IPS DF 6.9 (cell line): Measurements from ENCODE around the gene MED8.
A peak's percentile ranks its signal among the peaks of the same experiment; 100 is the strongest.
"Not testable (repeated sequence)": the region's sequence is repeated elsewhere in the genome, so short reads cannot be mapped to it uniquely, and the experiment has no call there.

Experiments
- DNase-seq: peaks from one replicate; pipeline ENCODE4 v3.0.0-alpha.2; 2013; ENCODE audit warnings: low read depth, low spot score
- H3K27ac ChIP-seq: one replicate; pipeline ENCODE4 v1.5.1; 2013; ENCODE audit warnings: low read length, control low read depth
- H3K27me3 ChIP-seq: 2 replicates; pipeline ENCODE4 v1.6.1; 2013; ENCODE audit warnings: mild to moderate bottlenecking, low read length; ENCODE audit not compliant: control insufficient read depth, insufficient read depth
- H3K36me3 ChIP-seq: 2 replicates; pipeline ENCODE4 v1.6.1; 2013; ENCODE audit warnings: low read length; ENCODE audit not compliant: control insufficient read depth, insufficient read depth
- H3K4me1 ChIP-seq: 2 replicates; pipeline ENCODE4 v1.6.1; 2013; ENCODE audit warnings: low read length; ENCODE audit not compliant: control insufficient read depth, insufficient read depth
- H3K4me3 ChIP-seq: 2 replicates; pipeline ENCODE4 v1.5.1; 2013; ENCODE audit warnings: mild to moderate bottlenecking, low read length
- H3K9me3 ChIP-seq: 2 replicates; pipeline ENCODE4 v1.6.1; 2013; ENCODE audit warnings: low read length, inconsistent platforms; ENCODE audit not compliant: control insufficient read depth, insufficient read depth
- WGBS: extraction: QIAGEN DNeasy Blood & Tissue Kit; methylation state at CpG from one replicate; pipeline ENCODE4 v1.1.7; 2013; ENCODE audit warnings: mixed read lengths, missing lambda C conversion rate; ENCODE audit not compliant: insufficient read length, insufficient coverage; 5-methylcytosine and 5-hydroxymethylcytosine counted together

The MED8 gene

GRCh38 chr1:43382027-43382779 is 7.4 kb downstream of the MED8 start:
- Histone ChIP-seq H3K27me3 (no peaks in the 10 kb centered on the region), H3K4me1 (peaks cover 1% of the 10 kb centered on the region; the same call in 1 of the 2 replicates), H3K36me3 (peaks cover 20% of the 10 kb centered on the region; the same call in 1 of the 2 replicates), H3K27ac (no peak overlapping the region), H3K4me3 (no peak overlapping the region), H3K9me3 (no peaks in the 10 kb centered on the region)
- DNase-seq = no peak
- no CpG with 5 or more reads among the region's 6 CpGs for WGBS

- no CpG with 5 or more reads among the region's 3 CpGs for WGBS
- DNase-seq = no peak
- Histone ChIP-seq H3K36me3 (peaks cover 18% of the 10 kb centered on the region; the same call in 1 of the 2 replicates), H3K9me3 (no peaks in the 10 kb centered on the region), H3K27ac (no peak overlapping the region), H3K27me3 (no peaks in the 10 kb centered on the region), H3K4me1 (peaks cover 1% of the 10 kb centered on the region; the same call in 1 of the 2 replicates), H3K4me3 (no peak overlapping the region)
Measured at GRCh38 chr1:43381612-43382011, 8.0 kb downstream of the MED8 start.

DNA sequence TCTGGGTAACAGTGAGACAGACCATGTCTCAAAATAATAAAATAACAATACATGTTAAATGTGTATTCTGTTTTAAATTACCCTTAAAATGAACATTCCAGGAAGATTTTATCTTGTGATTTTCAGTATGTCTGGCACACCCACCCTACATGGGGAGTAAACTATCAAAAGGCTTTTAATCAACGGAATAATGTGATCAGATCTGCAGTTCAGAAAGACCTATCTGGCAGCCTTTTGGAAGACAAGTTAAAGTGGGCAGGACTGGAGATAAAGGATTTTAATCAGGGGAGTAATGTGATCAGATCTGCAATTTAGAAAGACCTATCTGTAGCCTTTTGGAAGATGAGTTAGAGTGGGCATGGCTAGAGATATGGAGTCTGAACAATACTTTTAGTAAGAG is 10.1 kb downstream of the MED8 start:
- Histone ChIP-seq H3K4me1 (peaks cover 1% of the 10 kb centered on the region; the same call in 1 of the 2 replicates), H3K27ac (no peak overlapping the region), H3K9me3 (no peaks in the 10 kb centered on the region), H3K27me3 (no peaks in the 10 kb centered on the region), H3K4me3 (no peak overlapping the region), H3K36me3 (peaks cover 3% of the 10 kb centered on the region; the same call in 1 of the 2 replicates)
- no peak for DNase-seq
- WGBS = no CpG with 5 or more reads among the region's 1 CpG

DNA sequence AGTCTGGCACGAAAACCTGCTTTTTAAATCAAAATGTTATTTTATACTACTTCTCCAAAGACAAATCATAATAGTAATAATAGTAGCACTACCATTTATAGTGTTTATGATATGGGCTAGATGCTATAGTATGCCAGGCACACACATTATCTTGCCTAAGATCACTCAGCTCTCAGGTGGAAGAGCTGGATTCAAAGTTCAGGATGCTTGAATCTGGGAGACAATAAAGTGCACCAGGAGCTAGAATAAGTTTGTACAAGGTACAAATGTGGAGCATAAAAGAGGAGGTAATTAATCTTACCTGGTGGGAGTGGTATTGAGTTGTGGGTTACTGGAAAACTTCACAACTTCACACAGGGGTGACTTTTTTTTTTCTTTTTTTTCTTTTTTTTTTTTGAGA is 11.8 kb downstream of the MED8 start:
- no CpG with 5 or more reads among the region's 1 CpG for WGBS
- DNase-seq = no peak
- Histone ChIP-seq H3K4me3 (no peak overlapping the region), H3K4me1 (peaks cover 1% of the 10 kb centered on the region; the same call in 1 of the 2 replicates), H3K36me3 (no peaks in the 10 kb centered on the region), H3K9me3 (no peaks in the 10 kb centered on the region), H3K27ac (no peak overlapping the region), H3K27me3 (no peaks in the 10 kb centered on the region)

- WGBS = no CpG with 5 or more reads among the region's 7 CpGs
- Histone ChIP-seq H3K27me3 (no peaks in the 10 kb centered on the region), H3K27ac (no peak overlapping the region), H3K4me1 (peaks cover 1% of the 10 kb centered on the region; the same call in 1 of the 2 replicates), H3K9me3 (no peaks in the 10 kb centered on the region), H3K36me3 (no peaks in the 10 kb centered on the region), H3K4me3 (no peak overlapping the region)
- no peak for DNase-seq
Measured at GRCh38 chr1:43376723-43377235, 12.8 kb downstream of the MED8 start.

DNA sequence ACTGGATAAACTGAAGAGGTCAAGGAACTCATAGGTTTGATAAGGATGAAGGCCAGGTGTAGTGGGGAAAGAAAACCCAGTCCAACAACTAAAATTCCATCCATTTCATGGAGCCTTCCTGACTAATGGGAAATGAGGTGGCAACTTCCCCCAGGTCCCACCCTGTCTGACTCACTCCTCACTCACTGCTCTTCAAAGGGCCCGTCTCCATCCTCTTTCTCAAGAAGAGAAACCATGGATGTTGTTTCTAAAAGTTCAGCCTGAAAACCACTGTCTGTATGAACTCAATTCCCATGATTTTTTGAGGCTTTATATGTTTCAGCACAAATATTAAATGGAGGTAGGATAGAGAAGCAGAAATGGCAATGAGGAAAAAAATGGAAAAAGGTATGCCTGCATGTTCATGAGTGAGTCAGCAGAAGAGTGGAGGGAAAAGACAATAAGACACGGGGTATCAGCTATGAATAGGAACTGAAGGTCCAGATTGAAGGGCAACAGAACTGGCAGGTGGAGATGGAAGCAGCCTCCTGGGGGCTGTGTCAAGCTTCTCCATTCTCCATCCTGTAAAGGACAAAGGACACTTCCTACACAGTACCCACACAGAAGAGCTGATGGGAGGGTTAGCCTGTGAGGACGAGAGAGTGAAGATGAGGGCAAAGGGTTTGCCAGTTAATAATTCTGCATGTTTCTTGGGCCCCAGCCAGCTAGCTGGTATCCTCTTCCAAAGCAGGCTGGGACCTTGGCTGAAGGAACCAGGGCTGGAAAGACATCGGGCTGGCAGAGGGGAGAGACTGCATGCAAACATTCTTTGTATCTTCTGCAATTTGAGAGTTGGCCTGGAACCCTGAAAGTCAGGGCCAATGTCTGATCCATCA is 16.3 kb downstream of the MED8 start:
- DNase-seq = no peak

DNA sequence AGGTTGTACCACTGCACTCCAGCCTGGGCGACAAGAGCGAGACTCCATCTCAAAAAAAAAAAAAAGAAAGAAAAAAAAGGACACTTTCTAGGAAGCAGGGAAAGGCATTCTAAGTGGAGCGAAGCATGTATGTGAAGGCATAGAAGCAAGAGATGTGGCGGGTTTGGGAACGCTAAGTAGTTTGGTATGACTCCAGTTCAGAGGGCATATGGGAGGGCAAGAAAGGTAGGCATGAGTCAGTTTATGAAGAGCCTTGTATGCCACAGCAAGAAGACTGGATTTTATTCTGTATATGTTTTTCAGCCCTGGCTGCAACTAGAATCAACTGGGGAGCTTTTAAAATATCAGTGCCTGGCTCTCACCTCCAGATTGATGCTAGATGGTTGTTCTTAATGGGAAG is 17.4 kb downstream of the MED8 start:
- Histone ChIP-seq H3K27me3 (no peaks in the 10 kb centered on the region), H3K36me3 (no peaks in the 10 kb centered on the region), H3K9me3 (no peaks in the 10 kb centered on the region), H3K4me1 (0 out of 2 replicates have a peak, but pooled peaks cover 1% of the 10 kb centered on the region), H3K4me3 (no peak overlapping the region), H3K27ac (no peak overlapping the region)
- DNase-seq = no peak
- no CpG with 5 or more reads among the region's 5 CpGs for WGBS

More for the DNA sequence above, 16.3 kb downstream of the MED8 start:
- Histone ChIP-seq H3K27ac (no peak overlapping the region), H3K4me3 (no peak overlapping the region), H3K27me3 (no peaks in the 10 kb centered on the region), H3K36me3 (no peaks in the 10 kb centered on the region), H3K4me1 (peaks cover 2% of the 10 kb centered on the region; the same call in 1 of the 2 replicates), H3K9me3 (no peaks in the 10 kb centered on the region)
- WGBS = no CpG with 5 or more reads among the region's 4 CpGs

DNA sequence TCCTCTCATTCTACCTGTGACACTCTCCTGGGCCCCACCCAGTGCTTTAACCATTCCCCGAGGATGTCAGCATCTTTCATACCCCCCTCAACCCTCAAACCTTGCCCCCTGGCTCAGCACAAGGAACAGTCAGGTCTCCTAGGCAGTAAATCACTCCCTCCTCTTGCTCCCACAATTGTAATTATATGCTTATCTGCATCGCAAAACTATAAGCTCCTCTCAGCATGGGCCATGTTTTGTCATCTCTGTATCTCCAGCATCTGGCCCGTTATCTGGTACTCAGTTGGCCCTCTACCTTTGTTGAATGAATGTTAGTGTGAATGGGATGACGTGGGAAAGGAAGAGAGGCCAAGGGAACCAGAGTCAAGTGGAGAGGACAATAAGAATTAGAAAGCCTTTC is 19.0 kb downstream of the MED8 start:
- H3K4me3 ChIP-seq = no peak overlapping the region
- H3K9me3 ChIP-seq = no peaks in the 10 kb centered on the region
- DNase-seq = no peak
- H3K27me3 ChIP-seq = no peaks in the 10 kb centered on the region
- H3K27ac ChIP-seq = no peak overlapping the region
- no peaks in the 10 kb centered on the region for H3K36me3 ChIP-seq
- H3K4me1 ChIP-seq = peaks cover 5% of the 10 kb centered on the region; the same call in 1 of the 2 replicates
- WGBS = no CpG with 5 or more reads among the region's 4 CpGs

DNA sequence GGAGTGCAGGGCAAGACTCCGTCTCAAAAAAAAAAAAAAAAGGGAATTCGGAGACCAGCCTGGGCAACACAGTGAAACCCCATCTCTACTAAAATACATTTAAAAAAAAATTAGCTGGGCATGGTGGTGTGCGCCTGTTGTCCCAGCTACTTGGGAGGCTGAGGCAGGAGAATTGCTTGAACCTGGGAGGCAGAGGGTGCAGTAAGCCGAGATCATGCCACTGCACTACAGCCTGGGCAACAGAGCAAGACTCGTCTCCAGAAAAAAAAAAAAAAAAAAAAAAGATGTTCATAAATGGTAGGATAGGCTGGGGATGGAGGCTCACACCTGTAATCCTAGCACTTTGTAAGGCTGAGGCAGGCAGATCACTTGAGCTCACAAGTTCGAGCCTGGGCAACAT is 19.8 kb downstream of the MED8 start:
- not testable (repeated sequence) for H3K4me3 ChIP-seq, H3K36me3 ChIP-seq, DNase-seq, H3K27ac ChIP-seq, H3K27me3 ChIP-seq, H3K4me1 ChIP-seq, H3K9me3 ChIP-seq
- no CpG with 5 or more reads among the region's 6 CpGs for WGBS

DNA sequence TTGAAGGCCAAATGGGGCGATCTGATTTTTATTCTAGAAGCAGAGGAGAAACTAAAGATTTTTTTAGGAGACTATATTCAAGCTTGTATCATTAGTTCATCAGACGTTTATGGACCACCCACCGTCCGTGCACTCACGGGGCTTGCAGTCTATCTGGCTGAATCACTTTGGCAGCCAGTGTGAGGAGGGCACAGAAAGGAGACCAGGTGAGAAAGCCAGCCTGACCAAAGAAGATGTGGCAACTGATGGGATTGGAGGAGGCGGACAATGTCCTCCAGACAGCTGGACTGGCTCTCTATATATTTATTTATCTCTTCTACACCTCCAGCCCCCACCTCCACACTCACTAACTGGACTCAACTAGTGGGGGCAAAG is 21.0 kb downstream of the MED8 start:
- Histone ChIP-seq H3K4me3 (peak overlapping the region; percentile 68; the same call in 1 of the 2 replicates), H3K27me3 (no peaks in the 10 kb centered on the region), H3K27ac (no peak overlapping the region), H3K36me3 (peaks cover 6% of the 10 kb centered on the region; the same call in 1 of the 2 replicates), H3K9me3 (no peaks in the 10 kb centered on the region), H3K4me1 (peaks cover 5% of the 10 kb centered on the region; the same call in 1 of the 2 replicates)
- DNase-seq = no peak
- no CpG with 5 or more reads among the region's 6 CpGs for WGBS
